ENCODE results near the gene DNMT1. TPM values are rescaled to one million over a fixed set of nuclear protein-coding genes. Genes with fewer than 3 reads are reported as not detected.

DNMT1 gene
- total and polyA plus RNA-seq, 4 donors: 7.1 to 89.0 (median 46.2) TPM

DNA sequence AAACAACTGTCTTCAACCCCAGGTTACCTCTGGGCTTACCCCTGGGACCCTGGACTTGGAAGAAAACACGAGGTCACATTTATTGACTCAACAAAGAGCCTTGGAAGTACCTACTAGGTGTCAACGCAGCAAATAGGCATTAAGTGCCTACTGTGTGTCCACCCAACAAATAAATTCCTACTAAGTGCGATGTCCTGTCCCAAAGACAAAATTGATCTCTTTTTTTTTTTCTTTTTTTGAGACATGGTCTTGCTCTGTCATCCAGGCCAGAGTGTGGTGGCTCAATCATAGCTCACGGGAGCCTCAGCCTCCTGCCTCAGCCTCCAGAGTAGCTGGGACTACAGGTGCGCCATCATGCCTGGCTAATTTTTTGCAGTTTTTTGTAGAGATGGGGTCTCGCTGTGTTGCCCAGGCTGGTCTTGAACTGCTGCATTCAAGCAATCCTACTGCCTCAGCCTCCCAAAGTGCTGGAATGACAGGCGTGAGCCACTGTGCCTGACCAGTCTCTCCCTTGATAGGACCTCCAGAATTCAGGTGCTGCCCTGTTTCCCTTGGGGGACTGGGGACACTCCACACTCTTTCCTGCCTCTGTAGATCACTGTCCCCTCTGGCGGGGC is 37.0 kb upstream of the DNMT1 start:
- intact Hi-C loops (cut with DNase I): no loop called here
- Histone ChIP-seq H3K27me3 (ENCODE audit: control insufficient read depth in 1 of 2, insufficient read depth in 2 of 2, low read length in 1 of 2) (no peaks in the 10 kb centered on the region), H3K4me3 (ENCODE audit: low read length in 2 of 2) (peak overlapping the region; percentile 44 to 77), H3K36me3 (ENCODE audit: control insufficient read depth in 1 of 2, insufficient read depth in 2 of 2, low read length in 1 of 2) (no peaks in the 10 kb centered on the region), H3K27ac (ENCODE audit: low read depth in 1 of 2, low read length in 2 of 2) (no peak overlapping the region), H3K4me1 (ENCODE audit: control insufficient read depth in 1 of 2, insufficient read depth in 2 of 2, low read length in 2 of 2) (no peaks in the 10 kb centered on the region), H3K9me3 (ENCODE audit: control insufficient read depth, low read length) (no peaks in the 10 kb centered on the region)
- DNase-seq (no peak), ATAC-seq (ENCODE audit: low FRiP score) (no peak)
- WGBS, 2 donors: 79 to 83% methylated on average over 8 of the region's 8 CpGs

DNA sequence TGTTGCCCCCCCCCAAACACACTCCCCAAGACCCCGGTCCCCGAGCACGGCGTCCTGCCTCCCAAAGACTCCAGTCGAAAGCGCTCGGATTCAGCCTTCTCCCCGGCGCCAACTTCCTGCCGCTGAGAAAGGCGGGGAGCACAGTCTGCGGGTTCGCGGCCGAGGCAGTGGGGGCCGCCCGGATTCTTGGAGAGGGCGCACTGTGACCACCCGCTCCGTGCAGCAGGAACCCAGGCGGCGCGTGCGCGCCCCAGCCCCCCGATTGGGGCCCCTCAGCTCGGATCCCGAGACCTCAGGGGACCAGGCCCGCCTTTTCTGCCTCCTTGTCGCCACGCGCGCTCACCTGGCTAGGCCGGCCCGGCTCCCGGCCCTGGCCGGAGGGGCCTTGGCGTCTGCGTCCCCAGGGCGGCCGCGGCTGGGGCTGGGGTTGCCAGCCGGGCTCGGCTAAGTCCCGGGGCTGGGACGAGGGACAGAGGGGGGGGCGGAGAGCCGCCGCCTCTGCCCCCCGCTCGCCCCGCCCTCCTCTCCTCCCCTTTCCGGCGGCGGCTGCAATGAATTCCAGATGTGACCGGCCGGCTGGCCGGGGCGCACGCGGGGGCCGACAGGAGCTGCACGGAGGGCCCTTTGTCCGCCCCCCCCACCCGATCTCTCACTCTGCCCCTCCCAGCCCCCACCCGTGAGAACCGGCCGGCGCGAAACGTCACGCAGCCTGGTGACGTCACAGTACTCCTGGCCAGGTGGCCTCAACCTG is 36.3 kb upstream of the DNMT1 start, which contains the start of gene S1PR2:
TSS of gene S1PR2 (minus strand) at position 471 of the 751 bp plus-strand sequence. CDS start 6,426 bp downstream, outside the sequence.
- H3K36me3 ChIP-seq (ENCODE audit: control insufficient read depth in 1 of 2, insufficient read depth in 2 of 2, low read length in 1 of 2): no peaks in the 10 kb centered on the region
- no peaks in the 10 kb centered on the region for H3K27me3 ChIP-seq (ENCODE audit: control insufficient read depth in 1 of 2, insufficient read depth in 2 of 2, low read length in 1 of 2)
- H3K4me1 ChIP-seq (ENCODE audit: control insufficient read depth in 1 of 2, insufficient read depth in 2 of 2, low read length in 2 of 2): no peaks in the 10 kb centered on the region
- H3K27ac ChIP-seq (ENCODE audit: low read depth in 1 of 2, low read length in 2 of 2): no peak within 1 kb of the TSS
- H3K4me3 ChIP-seq (ENCODE audit: low read length in 2 of 2): peak within 1 kb of the TSS; percentile 44 to 77
- ATAC-seq (ENCODE audit: low FRiP score): peak; percentile 82
- 0 to 1% methylated on average over 49 to 73 of the region's 73 CpGs for WGBS, 2 donors
- intact Hi-C loops (cut with DNase I): no loop called here
- DNase-seq: peak; percentile 85 to 93
- H3K9me3 ChIP-seq (ENCODE audit: control insufficient read depth, low read length): no peaks in the 10 kb centered on the region

GRCh38 chr19:10230173-10230860 is 35.6 kb upstream of the DNMT1 start:
- Histone ChIP-seq H3K36me3 (ENCODE audit: control insufficient read depth in 1 of 2, insufficient read depth in 2 of 2, low read length in 1 of 2) (no peaks in the 10 kb centered on the region), H3K27me3 (ENCODE audit: control insufficient read depth in 1 of 2, insufficient read depth in 2 of 2, low read length in 1 of 2) (no peaks in the 10 kb centered on the region), H3K4me1 (ENCODE audit: control insufficient read depth in 1 of 2, insufficient read depth in 2 of 2, low read length in 2 of 2) (no peaks in the 10 kb centered on the region), H3K9me3 (ENCODE audit: control insufficient read depth, low read length) (no peaks in the 10 kb centered on the region), H3K4me3 (ENCODE audit: low read length in 2 of 2) (peak overlapping the region; percentile 44 to 77), H3K27ac (ENCODE audit: low read depth in 1 of 2, low read length in 2 of 2) (no peak overlapping the region)
- ATAC-seq (ENCODE audit: low FRiP score) (peak; percentile 34), DNase-seq (peak; percentile 79 to 87)
- 0 to 1% methylated on average over 65 to 70 of the region's 70 CpGs for WGBS, 2 donors
- intact Hi-C loops (cut with DNase I): no loop called here

DNA sequence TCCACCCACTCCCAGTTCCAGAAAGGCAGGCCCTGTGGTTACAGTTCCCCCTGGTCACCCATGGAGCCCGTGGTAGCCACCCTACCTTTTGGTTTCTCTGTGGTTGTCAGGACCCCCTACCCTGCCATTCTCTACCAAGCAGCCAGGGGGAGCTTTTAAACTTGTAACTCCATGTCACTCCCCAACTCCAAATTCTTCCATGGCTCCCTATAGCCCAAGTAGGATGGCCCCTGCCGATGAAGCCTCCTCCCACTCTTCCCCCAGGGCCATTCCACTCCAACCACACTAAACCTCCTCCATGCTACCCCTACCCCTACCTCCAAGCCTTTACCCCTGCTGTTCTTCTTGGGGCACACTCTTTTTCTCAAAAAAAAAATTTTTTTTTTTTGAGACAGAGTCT is 34.2 kb upstream of the DNMT1 start:
- no peak for ATAC-seq (ENCODE audit: low FRiP score)
- WGBS, 2 donors: 78 to 85% methylated on average over 2 of the region's 2 CpGs
- H3K27me3 ChIP-seq (ENCODE audit: control insufficient read depth in 1 of 2, insufficient read depth in 2 of 2, low read length in 1 of 2): no peaks in the 10 kb centered on the region
- H3K4me3 ChIP-seq (ENCODE audit: low read length in 2 of 2): no peak overlapping the region
- H3K36me3 ChIP-seq (ENCODE audit: control insufficient read depth in 1 of 2, insufficient read depth in 2 of 2, low read length in 1 of 2): no peaks in the 10 kb centered on the region
- H3K4me1 ChIP-seq (ENCODE audit: control insufficient read depth in 1 of 2, insufficient read depth in 2 of 2, low read length in 2 of 2): no peaks in the 10 kb centered on the region
- intact Hi-C loops (cut with DNase I): no loop called here
- H3K9me3 ChIP-seq (ENCODE audit: control insufficient read depth, low read length): no peaks in the 10 kb centered on the region
- H3K27ac ChIP-seq (ENCODE audit: low read depth in 1 of 2, low read length in 2 of 2): no peak overlapping the region
- DNase-seq: no peak

DNA sequence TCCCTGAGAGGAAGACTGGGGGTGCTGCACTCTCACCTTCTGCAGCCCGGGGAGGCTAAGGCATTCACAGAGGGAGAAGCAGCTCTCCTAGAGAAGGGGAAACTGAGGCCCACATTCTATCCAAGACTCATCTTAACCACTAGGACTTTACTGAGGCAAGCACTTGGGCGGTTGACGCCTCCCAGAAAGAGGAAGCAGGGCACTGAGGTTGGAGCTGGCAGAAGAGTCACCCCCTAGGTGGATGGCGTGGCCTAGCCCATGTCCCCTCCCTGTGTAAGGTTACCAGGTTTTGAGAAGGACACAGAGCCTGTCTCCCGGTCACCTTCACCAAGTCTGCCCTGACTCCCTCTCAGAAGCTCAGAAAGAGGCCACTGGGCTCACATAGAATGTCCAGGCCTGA is 33.6 kb upstream of the DNMT1 start:
- 82 to 93% methylated on average over 5 of the region's 5 CpGs for WGBS, 2 donors
- H3K36me3 ChIP-seq (ENCODE audit: control insufficient read depth in 1 of 2, insufficient read depth in 2 of 2, low read length in 1 of 2): no peaks in the 10 kb centered on the region
- ATAC-seq (ENCODE audit: low FRiP score): no peak
- DNase-seq: no peak
- no peaks in the 10 kb centered on the region for H3K4me1 ChIP-seq (ENCODE audit: control insufficient read depth in 1 of 2, insufficient read depth in 2 of 2, low read length in 2 of 2)
- no peak overlapping the region for H3K27ac ChIP-seq (ENCODE audit: low read depth in 1 of 2, low read length in 2 of 2)
- H3K27me3 ChIP-seq (ENCODE audit: control insufficient read depth in 1 of 2, insufficient read depth in 2 of 2, low read length in 1 of 2): no peaks in the 10 kb centered on the region
- H3K9me3 ChIP-seq (ENCODE audit: control insufficient read depth, low read length): no peaks in the 10 kb centered on the region
- H3K4me3 ChIP-seq (ENCODE audit: low read length in 2 of 2): no peak overlapping the region
- intact Hi-C loops (cut with DNase I): no loop called here

GRCh38 chr19:10227026-10227971 is 32.5 kb upstream of the DNMT1 start:
- no peak overlapping the region for H3K27ac ChIP-seq (ENCODE audit: low read depth in 1 of 2, low read length in 2 of 2)
- no peaks in the 10 kb centered on the region for H3K36me3 ChIP-seq (ENCODE audit: control insufficient read depth in 1 of 2, insufficient read depth in 2 of 2, low read length in 1 of 2)
- DNase-seq: no peak
- intact Hi-C loops (cut with DNase I): no loop called here
- H3K4me3 ChIP-seq (ENCODE audit: low read length in 2 of 2): no peak overlapping the region
- no peaks in the 10 kb centered on the region for H3K9me3 ChIP-seq (ENCODE audit: control insufficient read depth, low read length)
- H3K4me1 ChIP-seq (ENCODE audit: control insufficient read depth in 1 of 2, insufficient read depth in 2 of 2, low read length in 2 of 2): no peaks in the 10 kb centered on the region
- H3K27me3 ChIP-seq (ENCODE audit: control insufficient read depth in 1 of 2, insufficient read depth in 2 of 2, low read length in 1 of 2): no peaks in the 10 kb centered on the region
- WGBS, 2 donors: 70 to 73% methylated on average over 26 to 28 of the region's 28 CpGs
- no peak for ATAC-seq (ENCODE audit: low FRiP score)

- intact Hi-C loops (cut with DNase I): no loop called here
Measured at GRCh38 chr19:10226376-10227025, 31.7 kb upstream of the DNMT1 start.

GRCh38 chr19:10226021-10226375 is 31.2 kb upstream of the DNMT1 start:
- no peaks in the 10 kb centered on the region for H3K27me3 ChIP-seq (ENCODE audit: control insufficient read depth in 1 of 2, insufficient read depth in 2 of 2, low read length in 1 of 2)
- ATAC-seq (ENCODE audit: low FRiP score) (no peak), DNase-seq (no peak)
- WGBS, 2 donors: 76% methylated on average over 6 of the region's 6 CpGs
- no peak overlapping the region for H3K27ac ChIP-seq (ENCODE audit: low read depth in 1 of 2, low read length in 2 of 2)
- H3K4me3 ChIP-seq (ENCODE audit: low read length in 2 of 2): no peak overlapping the region
- H3K36me3 ChIP-seq (ENCODE audit: control insufficient read depth in 1 of 2, insufficient read depth in 2 of 2, low read length in 1 of 2): no peaks in the 10 kb centered on the region
- no peaks in the 10 kb centered on the region for H3K4me1 ChIP-seq (ENCODE audit: control insufficient read depth in 1 of 2, insufficient read depth in 2 of 2, low read length in 2 of 2)
- intact Hi-C loops (cut with DNase I): no loop called here
- no peaks in the 10 kb centered on the region for H3K9me3 ChIP-seq (ENCODE audit: control insufficient read depth, low read length)

More at GRCh38 chr19:10226376-10227025, 31.7 kb upstream of the DNMT1 start:
- Histone ChIP-seq H3K4me3 (ENCODE audit: low read length in 2 of 2) (no peak overlapping the region), H3K27me3 (ENCODE audit: control insufficient read depth in 1 of 2, insufficient read depth in 2 of 2, low read length in 1 of 2) (no peaks in the 10 kb centered on the region), H3K27ac (ENCODE audit: low read depth in 1 of 2, low read length in 2 of 2) (no peak overlapping the region), H3K9me3 (ENCODE audit: control insufficient read depth, low read length) (no peaks in the 10 kb centered on the region), H3K36me3 (ENCODE audit: control insufficient read depth in 1 of 2, insufficient read depth in 2 of 2, low read length in 1 of 2) (no peaks in the 10 kb centered on the region), H3K4me1 (ENCODE audit: control insufficient read depth in 1 of 2, insufficient read depth in 2 of 2, low read length in 2 of 2) (no peaks in the 10 kb centered on the region)
- WGBS, 2 donors: 26 to 36% methylated on average over 12 to 13 of the region's 13 CpGs
- DNase-seq (peak; percentile 79 to 83), ATAC-seq (ENCODE audit: low FRiP score) (peak; percentile 76)

Measured in aorta (tissue), 5 donors.